Measurements from ENCODE around the gene SNRNP25.

Gene SNRNP25

GRCh38 chr16:56231-56927, 2.8 kb downstream of the SNRNP25 start:
- DNase-seq, result no peak
- TF ChIP-seq EZH2phosphoT487 (IDR thresholded peaks at IDR 0.05; ENCODE audit: low read length), result no peak
- no peak for TF ChIP-seq CTCF (IDR thresholded peaks at IDR 0.05; ENCODE audit: low read length)
- TF ChIP-seq EZH2 (optimal IDR thresholded peaks at IDR 0.05; ENCODE audit: low read depth, low read length), result no peak
- peaks cover 4% of the 10 kb centered on the region; the same call in 1 of the 2 replicates for H3K36me3 ChIP-seq (replicated peaks; ENCODE audit: insufficient read depth, low read length)

GRCh38 chr16:57711-58110, 4.1 kb downstream of the SNRNP25 start:
- Histone ChIP-seq H2AFZ (ENCODE audit: low read length) (no peak overlapping the region), H3K9me3 (replicated peaks; ENCODE audit: insufficient read depth, low read length) (no peaks in the 10 kb centered on the region), H3K36me3 (replicated peaks; ENCODE audit: insufficient read depth, low read length) (0 out of 2 replicates have a peak, but pooled peaks cover 3% of the 10 kb centered on the region), H3K9me2 (replicated peaks; ENCODE audit: insufficient read depth, low read length) (no peaks in the 10 kb centered on the region), H3F3A (ENCODE audit: insufficient read depth, low read length) (peaks cover 6% of the 10 kb centered on the region), H3K4me3 (ENCODE audit: low read length) (no peak overlapping the region), H3K4me1 (ENCODE audit: low read length) (no peaks in the 10 kb centered on the region), H3K4me2 (ENCODE audit: low read depth, low read length) (no peak overlapping the region), H3K9ac (ENCODE audit: low read length) (no peak overlapping the region), H3K27ac (ENCODE audit: low read length) (no peak overlapping the region), H4K20me1 (ENCODE audit: insufficient read depth, low read length) (no peaks in the 10 kb centered on the region), H3K27me3 (replicated peaks; ENCODE audit: insufficient read depth, low read length) (no peaks in the 10 kb centered on the region), H3K79me2 (ENCODE audit: low read length) (peaks cover 23% of the 10 kb centered on the region)
- TF ChIP-seq CTCF (IDR thresholded peaks at IDR 0.05; ENCODE audit: low read length), result no peak
- no peak for TF ChIP-seq EZH2phosphoT487 (IDR thresholded peaks at IDR 0.05; ENCODE audit: low read length)
- no peak for TF ChIP-seq EZH2 (optimal IDR thresholded peaks at IDR 0.05; ENCODE audit: low read depth, low read length)
- DNase-seq, result no peak

More at GRCh38 chr16:56231-56927, 2.8 kb downstream of the SNRNP25 start:
- H3K9me3 ChIP-seq (replicated peaks; ENCODE audit: insufficient read depth, low read length), result no peaks in the 10 kb centered on the region
- H3K4me3 ChIP-seq (ENCODE audit: low read length), result no peak overlapping the region
- peaks cover 8% of the 10 kb centered on the region for H3F3A ChIP-seq (ENCODE audit: insufficient read depth, low read length)
- no peaks in the 10 kb centered on the region for H3K27me3 ChIP-seq (replicated peaks; ENCODE audit: insufficient read depth, low read length)
- no peak overlapping the region for H3K4me2 ChIP-seq (ENCODE audit: low read depth, low read length)
- H3K79me2 ChIP-seq (ENCODE audit: low read length), result peaks cover 37% of the 10 kb centered on the region
- H2AFZ ChIP-seq (ENCODE audit: low read length), result no peak overlapping the region
- H3K27ac ChIP-seq (ENCODE audit: low read length), result no peak overlapping the region
- H3K9me2 ChIP-seq (replicated peaks; ENCODE audit: insufficient read depth, low read length), result no peaks in the 10 kb centered on the region
- no peak overlapping the region for H3K9ac ChIP-seq (ENCODE audit: low read length)
- H4K20me1 ChIP-seq (ENCODE audit: insufficient read depth, low read length), result no peaks in the 10 kb centered on the region
- peaks cover 5% of the 10 kb centered on the region; the same call in 1 of the 2 replicates for H3K4me1 ChIP-seq (ENCODE audit: low read length)

- Histone ChIP-seq H3K4me3 (ENCODE audit: low read length) (no peak overlapping the region), H3K27me3 (replicated peaks; ENCODE audit: insufficient read depth, low read length) (no peaks in the 10 kb centered on the region), H4K20me1 (ENCODE audit: insufficient read depth, low read length) (no peaks in the 10 kb centered on the region), H3K9ac (ENCODE audit: low read length) (no peak overlapping the region), H3K9me2 (replicated peaks; ENCODE audit: insufficient read depth, low read length) (no peaks in the 10 kb centered on the region), H3K36me3 (replicated peaks; ENCODE audit: insufficient read depth, low read length) (0 out of 2 replicates have a peak, but pooled peaks cover 3% of the 10 kb centered on the region), H2AFZ (ENCODE audit: low read length) (no peak overlapping the region), H3K27ac (ENCODE audit: low read length) (no peak overlapping the region), H3K79me2 (ENCODE audit: low read length) (peaks cover 17% of the 10 kb centered on the region), H3K9me3 (replicated peaks; ENCODE audit: insufficient read depth, low read length) (no peaks in the 10 kb centered on the region), H3F3A (ENCODE audit: insufficient read depth, low read length) (no peaks in the 10 kb centered on the region), H3K4me2 (ENCODE audit: low read depth, low read length) (no peak overlapping the region), H3K4me1 (ENCODE audit: low read length) (no peaks in the 10 kb centered on the region)
- TF ChIP-seq CTCF (IDR thresholded peaks at IDR 0.05; ENCODE audit: low read length), result no peak
- no peak for TF ChIP-seq EZH2 (optimal IDR thresholded peaks at IDR 0.05; ENCODE audit: low read depth, low read length)
- TF ChIP-seq EZH2phosphoT487 (IDR thresholded peaks at IDR 0.05; ENCODE audit: low read length), result no peak
- DNase-seq, result no peak
Measured at GRCh38 chr16:58491-59439, 5.1 kb downstream of the SNRNP25 start.
